Neural cell (in vitro differentiated cells): Measurements from ENCODE around the gene GNPAT. TPM values are rescaled to one million over a fixed set of nuclear protein-coding genes. Genes with fewer than 3 reads are reported as not detected.

ENCODE experiments used
- H2AFZ ChIP-seq: fragments of 200-600, 300-800 bp; sonication (generic), shearing (Covaris generic); 2 replicates; pipeline ENCODE4 v1.6.0; 2014; ENCODE audit warnings: low read depth, mild to moderate bottlenecking, antibody characterized with exemption, low read length, moderate library complexity
- H3F3A ChIP-seq: fragments of 200-600 bp; shearing (Covaris generic); 2 replicates; pipeline ENCODE4 v1.6.1; 2016; ENCODE audit warnings: mild to moderate bottlenecking, moderate library complexity, mixed read lengths, antibody characterized with exemption, low read length; ENCODE audit not compliant: insufficient read depth, poor library complexity, severe bottlenecking
- H3K27ac ChIP-seq: fragments of 200-600, 300-800 bp; sonication (generic), shearing (Covaris generic); 2 replicates; pipeline ENCODE4 v1.5.1; 2014; ENCODE audit warnings: mild to moderate bottlenecking, low read length, moderate library complexity
- H3K27me3 ChIP-seq: fragments of 300-800, 200-600 bp; sonication (generic), shearing (Covaris generic); 2 replicates; pipeline ENCODE4 v1.6.0; 2014; ENCODE audit warnings: mild to moderate bottlenecking, low read depth, low read length, moderate library complexity; ENCODE audit not compliant: insufficient read depth
- H3K36me3 ChIP-seq: fragments of 300-800, 200-600 bp; sonication (generic), shearing (Covaris generic); 2 replicates; pipeline ENCODE4 v1.5.1; 2014; ENCODE audit warnings: mild to moderate bottlenecking, antibody characterized with exemption, low read length, moderate library complexity; ENCODE audit not compliant: insufficient read depth
- H3K4me2 ChIP-seq: fragments of 300-800, 200-600 bp; sonication (generic), shearing (Covaris generic); 2 replicates; pipeline ENCODE4 v1.6.0; 2014; ENCODE audit warnings: mild to moderate bottlenecking, low read length
- H3K4me3 ChIP-seq: fragments of 300-800, 200-600 bp; sonication (generic), shearing (Covaris generic); 2 replicates; pipeline ENCODE4 v1.5.1; 2014; ENCODE audit warnings: mild to moderate bottlenecking, low read length, moderate library complexity
- H3K79me2 ChIP-seq: fragments of 200-600 bp; shearing (Covaris generic); replicated peaks from 2 replicates; pipeline ENCODE4 v1.6.0; 2014; ENCODE audit warnings: mild to moderate bottlenecking, low read length, moderate library complexity; ENCODE audit not compliant: insufficient read depth
- H3K9ac ChIP-seq: fragments of 300-800, 200-600 bp; sonication (generic), shearing (Covaris generic); 2 replicates; pipeline ENCODE4 v1.6.1; 2016; ENCODE audit warnings: mild to moderate bottlenecking, low read length, mixed read lengths
- H3K9me2 ChIP-seq: fragments of 200-600 bp; shearing (Covaris generic); 2 replicates; pipeline ENCODE4 v1.6.1; 2016; ENCODE audit warnings: mild to moderate bottlenecking, low read length, mixed read lengths; ENCODE audit not compliant: insufficient read depth
- H3K9me3 ChIP-seq: fragments of 200-600, 300-800 bp; sonication (generic), shearing (Covaris generic); 2 replicates; pipeline ENCODE4 v1.6.1; 2016; ENCODE audit warnings: mild to moderate bottlenecking, mixed run types, low read length, moderate library complexity, mixed read lengths
- H4K20me1 ChIP-seq: fragments of 200-600 bp; shearing (Covaris generic); 2 replicates; pipeline ENCODE4 v1.6.1; 2016; ENCODE audit warnings: mild to moderate bottlenecking, mixed run types; ENCODE audit not compliant: insufficient read depth
- CTCF ChIP-seq: fragments of 450-650 bp; IDR thresholded peaks from 2 replicates; pipeline ENCODE4 v1.5.1; 2014; ENCODE audit warnings: antibody characterized with exemption, mild to moderate bottlenecking, moderate library complexity; ENCODE audit not compliant: poor library complexity, severe bottlenecking
- EP300 ChIP-seq: fragments of 450-650 bp; conservative IDR thresholded peaks from 2 replicates; pipeline ENCODE4 v1.6.1; 2014; ENCODE audit warnings: antibody characterized with exemption, mild to moderate bottlenecking, moderate library complexity; ENCODE audit not compliant: poor library complexity, severe bottlenecking
- EZH2 ChIP-seq: fragments of 200-600, 300-800 bp; shearing (Covaris generic), sonication (generic); IDR thresholded peaks from 2 replicates; pipeline ENCODE4 v1.6.1; 2014; ENCODE audit warnings: antibody characterized with exemption, low read length, borderline replicate concordance, mild to moderate bottlenecking; ENCODE audit not compliant: insufficient read depth, poor library complexity, severe bottlenecking
- MXI1 ChIP-seq: fragments of 450-650 bp; conservative IDR thresholded peaks from 2 replicates; pipeline ENCODE4 v1.6.1; 2014; ENCODE audit warnings: antibody characterized with exemption, mild to moderate bottlenecking; ENCODE audit not compliant: poor library complexity, severe bottlenecking
- POLR2AphosphoS5 ChIP-seq: IDR thresholded peaks from 2 replicates; pipeline ENCODE4 v1.6.1; 2012
- RAD21 ChIP-seq: fragments of 450-650 bp; conservative IDR thresholded peaks from 2 replicates; pipeline ENCODE4 v1.6.1; 2014; ENCODE audit warnings: antibody characterized with exemption, mild to moderate bottlenecking, moderate library complexity
- REST ChIP-seq: IDR thresholded peaks from 2 replicates; pipeline ENCODE4 v1.6.1; 2012; ENCODE audit warnings: borderline replicate concordance
- SMC3 ChIP-seq: fragments of 450-650 bp; conservative IDR thresholded peaks from 2 replicates; pipeline ENCODE4 v1.6.1; 2014; ENCODE audit warnings: antibody characterized with exemption, mild to moderate bottlenecking, moderate library complexity; ENCODE audit not compliant: poor library complexity
- TAF1 ChIP-seq: IDR thresholded peaks from 2 replicates; pipeline ENCODE4 v1.6.1; 2012; ENCODE audit warnings: low read depth
- polyA plus RNA-seq: library from polyadenylated mRNA; depleted of rRNA; stranded (reverse); fragments of >200 nt; gene quantifications from 2 replicates; pipeline ENCODE4 v1.2.3, GENCODE V29; 2014

The GNPAT gene
- polyA plus RNA-seq, 1 donor from 2014 or later = 50.8 TPM

GRCh38 chr1:231234506-231234905, 6.5 kb upstream of the GNPAT start:
- Histone ChIP-seq H4K20me1 (no peaks in the 10 kb centered on the region), H3K9me3 (no peaks in the 10 kb centered on the region), H3K27ac (no peak overlapping the region), H2AFZ (no peak overlapping the region), H3K4me2 (no peak overlapping the region), H3K4me3 (no peak overlapping the region), H3K36me3 (peaks cover 5% of the 10 kb centered on the region), H3K9me2 (no peaks in the 10 kb centered on the region), H3K27me3 (no peaks in the 10 kb centered on the region), H3F3A (no peaks in the 10 kb centered on the region), H3K9ac (no peak overlapping the region), H3K79me2 (no peaks in the 10 kb centered on the region)
- TF ChIP-seq RAD21 = no peak
- TF ChIP-seq MXI1 = no peak
- TF ChIP-seq REST = no peak
- no peak for TF ChIP-seq TAF1
- TF ChIP-seq EZH2 = no peak

GRCh38 chr1:231235526-231236207, 5.3 kb upstream of the GNPAT start:
- no peaks in the 10 kb centered on the region for H3K27me3 ChIP-seq
- TF ChIP-seq SMC3 = no peak
- no peak for TF ChIP-seq TAF1
- no peak for TF ChIP-seq EP300
- TF ChIP-seq POLR2AphosphoS5 = no peak
- no peak for TF ChIP-seq CTCF
- TF ChIP-seq REST = no peak
- no peak for TF ChIP-seq MXI1
- TF ChIP-seq EZH2 = no peak
- no peak for TF ChIP-seq RAD21
- H3K36me3 ChIP-seq = peaks cover 5% of the 10 kb centered on the region
- H3K9ac ChIP-seq = no peak overlapping the region
- H3F3A ChIP-seq = no peaks in the 10 kb centered on the region
- no peak overlapping the region for H3K27ac ChIP-seq
- no peak overlapping the region for H3K4me3 ChIP-seq
- no peaks in the 10 kb centered on the region for H3K9me3 ChIP-seq
- no peaks in the 10 kb centered on the region for H3K79me2 ChIP-seq
- H3K4me2 ChIP-seq = no peak overlapping the region
- no peaks in the 10 kb centered on the region for H4K20me1 ChIP-seq
- no peaks in the 10 kb centered on the region for H3K9me2 ChIP-seq
- H2AFZ ChIP-seq = no peak overlapping the region
